HG02759 (cell line): Measurements from ENCODE around the gene FAM3D.

Source experiments
- ATAC-seq: cut with Tn5 transposase; IDR thresholded peaks from one replicate; pipeline ENCODE4 v1.9.1; 2021; ENCODE audit warnings: mild to moderate bottlenecking, moderate library complexity; ENCODE audit not compliant: unreplicated experiment

The FAM3D gene

DNA sequence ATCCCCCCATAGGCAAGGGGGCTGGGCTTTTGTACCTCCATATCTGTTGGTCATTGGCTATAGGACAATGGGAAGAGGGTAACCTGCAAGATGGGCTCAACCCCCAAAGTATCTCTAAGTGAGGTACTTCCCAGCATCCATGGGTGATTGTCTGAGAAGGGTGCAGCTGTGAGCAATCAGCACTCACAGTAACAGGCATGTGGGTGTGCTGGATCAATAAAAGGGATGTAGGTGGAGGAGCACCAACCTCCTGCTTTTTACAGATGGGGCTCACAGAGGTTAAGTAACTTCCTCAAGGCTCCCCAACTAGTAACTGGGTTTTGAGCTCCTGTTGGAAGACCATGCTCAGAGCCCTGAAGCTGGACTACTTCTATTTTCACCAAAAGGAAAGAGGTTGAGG, 63.0 kb downstream of the FAM3D start:
- no peak for ATAC-seq

DNA sequence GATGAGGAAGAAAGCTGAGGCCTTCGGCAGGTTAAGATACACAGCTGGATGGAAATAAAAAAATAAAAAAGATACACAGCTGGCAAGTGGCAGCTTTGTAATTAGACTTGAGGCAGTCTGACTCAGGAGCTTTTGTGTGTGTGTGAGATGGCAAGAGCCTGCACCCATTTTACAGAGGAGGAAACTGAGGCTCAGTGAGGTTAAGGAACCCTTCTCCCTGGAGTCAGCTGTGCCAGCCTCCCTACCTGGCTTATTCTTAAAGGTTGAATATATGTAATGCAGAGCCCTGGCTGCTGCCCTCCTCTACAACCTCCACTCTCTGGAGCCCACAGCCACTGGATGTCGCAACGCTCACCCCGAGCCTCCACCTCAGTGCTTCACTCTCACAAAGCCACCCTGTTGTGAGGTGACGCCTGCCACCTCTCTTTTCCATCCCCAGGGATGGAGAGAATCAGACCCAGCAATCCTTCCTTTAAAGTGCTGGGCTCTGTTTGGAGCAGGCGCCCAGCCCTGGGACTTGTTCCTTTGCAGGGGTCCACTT, 68.7 kb downstream of the FAM3D start:
- ATAC-seq = no peak

DNA sequence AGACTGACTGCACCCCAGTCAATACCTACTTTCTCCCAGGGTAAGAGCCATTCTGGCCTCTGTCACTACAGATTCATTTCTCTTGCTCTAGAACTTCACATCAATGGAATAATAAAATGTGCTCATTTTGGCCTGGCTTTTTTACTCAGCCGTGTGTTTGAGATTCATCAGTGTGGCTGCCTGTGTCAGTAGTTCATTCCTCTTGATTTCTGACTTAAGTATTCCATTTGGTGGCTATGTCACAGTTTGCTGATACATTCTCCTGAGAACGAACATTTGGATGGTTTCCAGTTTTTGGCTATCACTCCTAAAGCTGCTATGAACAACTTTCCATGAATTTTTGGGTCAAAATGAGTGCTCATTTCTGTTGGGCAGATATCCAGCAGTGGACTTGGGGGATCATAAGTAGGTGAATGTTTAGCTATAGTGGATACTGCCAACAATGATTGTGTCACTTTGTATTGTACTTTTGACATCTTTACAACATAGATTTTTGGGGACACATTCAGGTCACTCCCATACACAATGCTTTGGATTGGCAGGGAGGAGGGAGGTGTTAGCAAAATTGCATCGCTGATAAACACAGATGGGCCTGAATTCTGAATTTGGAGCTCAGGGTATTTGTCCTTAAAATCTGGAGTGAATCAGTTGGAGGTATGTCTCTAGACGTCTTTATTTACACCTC, 69.6 kb downstream of the FAM3D start:
- ATAC-seq = no peak

DNA sequence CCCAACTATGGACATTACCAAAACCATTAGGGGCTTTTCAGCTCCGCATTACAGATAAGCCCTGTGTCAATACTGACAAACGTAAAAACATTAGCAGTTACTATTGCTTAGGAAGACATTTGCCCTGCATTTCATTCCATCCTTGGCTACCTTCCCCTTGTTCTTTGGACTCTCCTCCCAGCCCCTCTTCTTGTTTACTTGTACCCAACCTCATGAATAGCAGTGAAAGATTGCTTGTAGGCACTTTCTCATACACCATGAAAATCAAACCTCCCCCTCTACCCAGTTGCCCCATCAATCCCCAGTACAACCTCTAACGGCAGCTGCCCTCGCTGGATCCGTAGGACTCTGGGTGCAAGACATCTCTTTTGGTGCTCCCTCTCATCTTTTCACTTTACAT, 72.5 kb downstream of the FAM3D start:
- ATAC-seq = no peak

DNA sequence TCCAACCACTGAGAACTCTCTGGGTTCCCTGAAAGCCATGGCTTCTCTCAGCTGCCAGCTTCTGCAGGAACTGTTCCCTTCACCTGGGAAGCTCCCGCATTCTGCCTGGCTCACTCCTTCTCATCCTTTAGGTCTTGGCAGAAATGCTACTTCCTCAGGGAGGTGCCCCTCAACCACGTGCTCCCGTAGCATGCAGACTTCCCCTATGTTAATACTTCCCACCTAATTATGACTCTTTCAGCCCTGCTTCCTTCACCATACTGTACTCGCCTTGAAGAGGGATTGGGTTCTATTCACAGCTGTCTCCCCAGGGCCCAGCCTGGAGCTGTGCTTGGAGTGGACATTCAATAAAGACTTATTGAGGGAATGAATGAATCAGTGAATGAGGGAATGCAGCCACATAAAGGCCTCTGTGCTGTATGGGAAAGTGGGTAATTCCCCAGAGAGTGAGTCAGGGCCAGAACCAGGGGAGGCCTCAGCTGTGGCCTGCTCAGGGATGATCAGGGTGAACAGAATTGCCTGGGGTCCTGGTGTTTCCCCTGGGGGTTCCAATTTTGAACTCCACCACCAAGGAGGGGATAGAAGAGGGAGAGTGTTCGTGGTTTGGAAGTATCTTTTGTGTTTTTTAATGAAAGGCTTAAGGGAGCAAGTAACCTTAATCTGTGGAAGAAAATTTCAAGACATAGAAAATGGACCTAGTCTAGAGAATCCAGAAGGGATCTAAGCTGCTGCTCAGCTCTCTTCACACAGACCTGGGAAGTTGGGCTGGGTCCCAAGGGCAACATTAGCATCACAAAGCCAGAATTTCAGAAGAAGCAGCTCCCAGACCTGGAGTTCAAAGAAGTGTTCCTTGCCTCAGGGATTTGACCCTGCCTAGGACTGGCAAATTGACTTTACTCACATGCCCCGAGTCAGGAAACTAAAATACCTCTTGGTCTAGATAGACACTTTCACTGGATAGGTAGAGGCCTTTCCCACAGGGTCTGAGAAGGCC, 74.8 kb downstream of the FAM3D start:
- no peak for ATAC-seq

DNA sequence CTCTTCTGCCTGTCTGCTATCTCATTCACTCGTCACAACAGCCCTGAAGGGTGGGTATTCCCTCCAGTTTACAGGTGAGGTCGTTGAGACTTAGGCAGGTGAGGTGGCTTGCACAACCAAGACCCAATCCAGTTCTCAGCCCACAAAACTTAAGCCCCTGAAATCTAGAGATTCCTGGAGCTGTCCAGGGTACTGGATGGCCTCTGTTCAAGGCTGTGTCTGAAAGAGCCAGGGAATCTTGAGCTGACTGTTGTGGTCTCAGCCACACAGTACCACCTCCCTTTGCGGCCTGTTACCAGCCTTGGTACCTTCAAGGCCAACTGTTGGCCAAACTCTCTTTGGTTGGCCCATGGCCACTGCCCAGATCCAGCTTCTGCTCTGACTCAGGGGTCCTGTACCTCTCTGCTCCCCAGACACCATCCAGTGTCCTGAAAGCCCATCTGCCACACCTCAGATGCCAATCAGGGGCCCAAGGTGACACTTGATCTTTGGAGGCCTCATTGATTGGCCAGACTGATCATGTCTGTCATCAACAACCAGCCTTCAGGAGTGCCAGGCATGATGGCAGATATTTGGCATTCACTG, 78.5 kb downstream of the FAM3D start:
- ATAC-seq = no peak

DNA sequence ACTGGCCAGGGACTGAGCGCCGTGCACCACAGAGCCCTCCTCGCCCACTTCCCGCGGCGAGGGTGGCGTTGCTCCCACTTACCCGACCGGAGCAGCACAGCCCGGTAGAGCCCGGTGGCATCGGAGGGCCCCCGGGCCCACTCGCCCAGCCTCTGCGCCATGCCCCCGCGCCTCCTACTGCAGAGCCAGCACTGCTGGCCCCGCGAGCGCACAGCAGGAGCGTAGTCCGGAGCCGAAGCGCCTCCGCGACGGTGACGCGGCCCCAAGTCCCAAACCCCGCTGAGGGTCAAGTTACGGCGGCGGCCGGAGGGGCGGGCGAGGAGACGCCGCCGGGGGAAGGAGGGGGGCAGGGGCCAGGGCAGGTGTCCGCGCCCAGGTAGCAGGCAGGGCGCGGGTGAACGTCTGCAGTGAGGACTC, 79.8 kb downstream of the FAM3D start:
- ATAC-seq = no peak

DNA sequence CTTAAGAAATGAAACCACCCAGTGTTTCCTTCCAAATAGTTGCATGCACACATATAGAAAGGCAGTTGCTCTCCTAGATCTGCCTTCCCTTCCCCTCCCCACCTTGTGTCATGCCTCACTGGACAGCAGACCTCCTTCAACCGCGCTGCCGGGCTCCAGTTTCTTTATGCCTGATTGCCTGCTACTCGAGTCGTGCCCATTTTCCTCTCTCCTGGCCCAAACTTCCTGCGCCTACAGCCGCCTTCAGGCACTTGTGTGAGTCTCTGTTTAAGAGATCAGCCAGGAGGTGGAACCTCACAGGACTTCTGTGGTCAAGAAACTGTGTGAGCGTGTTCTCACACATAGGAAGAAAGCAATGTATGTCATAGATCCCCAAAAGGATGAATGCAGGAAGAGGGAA, 80.6 kb downstream of the FAM3D start:
- no peak for ATAC-seq

DNA sequence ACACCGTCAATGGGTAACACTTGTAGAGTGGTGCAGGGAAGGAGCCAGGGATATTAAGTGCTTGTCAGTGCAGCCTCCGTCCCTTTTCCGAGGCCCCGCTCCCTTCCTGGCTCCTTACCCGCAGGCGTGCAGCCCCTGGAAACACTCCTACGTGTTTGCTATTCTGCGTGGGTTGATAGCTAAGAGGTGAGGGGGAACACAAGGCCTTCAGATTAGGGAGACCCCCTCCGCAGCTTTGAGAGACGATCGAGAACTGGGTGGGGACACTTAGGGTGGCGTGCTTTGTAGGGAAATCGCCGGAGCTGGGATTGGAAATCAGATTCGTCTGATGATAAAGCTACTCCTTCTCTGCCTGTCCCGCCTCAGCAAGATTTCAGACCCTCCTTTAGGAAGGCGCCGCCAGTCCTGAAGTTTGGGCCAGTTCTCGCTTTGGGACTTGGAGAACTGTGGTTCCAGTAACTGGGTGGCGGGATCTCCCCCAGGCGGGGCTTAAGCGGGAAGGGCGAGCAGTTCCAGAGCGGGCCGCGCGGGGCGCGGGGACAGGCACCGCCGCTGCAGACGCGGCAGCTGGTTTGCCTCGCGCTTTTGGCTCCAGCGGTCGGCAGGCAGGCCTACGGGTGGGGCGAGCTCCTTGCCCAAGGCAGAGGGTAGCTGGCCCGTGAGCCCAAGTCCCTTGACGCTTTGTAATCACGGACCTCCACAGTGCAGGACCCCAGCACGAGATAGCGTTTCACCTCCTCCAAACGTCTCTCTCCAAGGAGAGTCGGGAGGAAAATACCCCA, 81.4 kb downstream of the FAM3D start:
- ATAC-seq = peak; percentile 94

DNA sequence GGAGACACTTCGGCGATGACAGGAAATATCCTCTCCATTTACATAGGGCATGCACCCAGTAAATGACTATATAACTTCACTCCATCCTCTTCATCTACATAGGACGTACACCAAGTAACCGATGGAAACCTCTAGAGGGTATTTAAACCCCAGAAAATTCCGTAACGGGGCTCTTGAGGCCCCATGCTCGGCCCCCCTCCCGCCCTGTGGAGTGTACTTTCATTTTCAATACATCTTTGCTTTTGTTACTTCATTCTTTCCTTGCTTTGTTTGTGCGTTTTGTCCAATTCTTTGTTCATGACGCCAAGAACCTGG, 81.9 kb downstream of the FAM3D start:
- ATAC-seq = no peak
